NCI-H748 (cell line): ENCODE measurements around the gene ZKSCAN8.

Source experiments
- DNase-seq: peaks from one replicate; lab custom pipeline; 2025; ENCODE audit not compliant: unreplicated experiment; lab: John Stamatoyannopoulos, UW

The ZKSCAN8 gene

DNA sequence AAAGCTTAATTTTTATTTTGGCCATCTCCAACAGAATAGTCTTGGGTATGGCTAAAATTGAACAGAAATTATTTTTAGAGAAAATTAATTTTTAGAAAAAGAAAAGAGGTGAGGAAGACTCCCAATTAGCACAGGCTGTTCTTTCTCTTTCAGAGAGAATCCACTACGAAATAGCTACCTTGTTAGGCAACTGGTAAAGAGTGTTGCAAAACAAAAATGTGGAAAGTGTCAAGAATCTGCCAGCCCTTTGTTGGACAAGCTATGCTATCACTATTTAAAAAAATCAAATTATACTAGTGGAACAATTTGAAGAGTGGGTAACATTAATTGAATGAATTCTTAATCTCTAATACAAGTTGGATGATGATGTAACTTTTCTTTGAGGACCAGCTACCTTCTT lies 64.2 kb downstream of the ZKSCAN8 start:
- no peak for DNase-seq

DNA sequence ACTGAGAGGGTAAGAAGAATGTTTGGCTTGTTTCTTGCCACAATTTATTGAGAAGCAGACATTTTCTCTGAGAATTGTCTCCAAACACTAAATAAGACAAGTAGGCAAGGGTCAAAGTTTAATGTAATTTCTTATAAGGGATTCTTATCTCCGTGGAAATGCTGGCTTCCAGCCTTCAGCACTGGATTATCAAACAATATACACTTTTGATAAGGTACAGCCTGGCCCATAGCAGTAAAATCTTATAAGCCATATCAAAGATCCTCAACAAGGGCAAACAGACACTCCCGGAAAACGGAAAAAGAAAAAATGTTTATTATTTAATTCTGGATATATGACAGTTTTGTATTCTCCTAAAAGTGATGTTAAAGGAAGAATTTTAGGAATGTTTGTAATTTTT lies 64.8 kb downstream of the ZKSCAN8 start:
- DNase-seq = no peak

DNA sequence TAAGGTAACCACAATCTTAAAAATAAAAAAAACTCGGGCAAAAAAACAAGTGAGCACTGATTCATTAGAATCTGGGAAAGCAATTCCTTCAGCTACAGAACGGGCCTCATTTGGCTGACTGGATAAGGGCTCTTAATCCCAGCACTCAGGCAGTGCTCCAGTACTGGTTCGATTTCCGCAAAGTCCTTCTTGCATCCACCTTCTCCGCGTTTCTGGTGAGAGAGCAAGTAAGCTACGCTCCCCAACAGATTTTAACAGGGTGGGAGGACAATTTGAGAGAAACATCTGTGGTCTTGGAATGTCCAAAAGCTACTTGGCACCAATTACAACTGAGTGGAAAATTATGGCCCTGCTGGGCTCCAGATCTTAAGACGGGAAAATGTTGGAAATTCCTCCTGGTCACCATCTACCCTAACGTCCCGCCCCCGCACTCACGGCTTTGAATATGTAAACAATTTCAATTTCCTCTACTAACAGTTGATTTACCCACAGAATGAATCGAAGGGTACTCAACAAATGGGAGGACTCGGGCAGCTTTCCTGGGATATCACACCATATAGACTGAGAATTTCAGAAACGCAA lies 65.3 kb downstream of the ZKSCAN8 start:
- no peak for DNase-seq

DNA sequence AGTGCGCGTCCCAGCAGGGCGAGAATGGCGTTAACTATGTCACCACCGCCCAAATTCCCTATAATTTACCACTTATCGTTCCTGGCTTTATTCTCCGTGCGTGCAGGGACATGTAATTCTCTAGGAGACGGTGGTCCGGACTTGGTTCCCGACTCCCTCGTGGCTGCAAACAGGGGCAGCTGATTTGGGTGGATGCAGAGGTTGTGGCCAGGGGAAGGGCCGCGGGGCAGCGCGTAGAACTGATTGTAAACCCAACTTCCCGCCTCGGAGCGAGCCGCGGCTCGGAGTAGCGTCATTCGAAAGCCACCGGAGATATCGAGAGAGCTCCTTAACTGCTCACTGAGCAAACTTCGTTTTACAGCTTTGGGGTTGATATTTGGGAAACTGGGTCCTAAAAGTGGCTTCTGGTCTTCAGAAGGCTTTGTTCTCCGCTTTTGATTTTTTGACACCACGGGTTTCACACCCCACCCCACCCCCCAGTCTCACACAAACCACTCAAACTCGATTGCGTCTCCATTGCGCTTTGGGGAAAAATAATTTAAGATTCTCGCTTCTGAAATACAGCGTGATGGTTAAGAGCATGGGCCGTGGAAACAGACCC lies 65.9 kb downstream of the ZKSCAN8 start:
- DNase-seq = peak; percentile 62

DNA sequence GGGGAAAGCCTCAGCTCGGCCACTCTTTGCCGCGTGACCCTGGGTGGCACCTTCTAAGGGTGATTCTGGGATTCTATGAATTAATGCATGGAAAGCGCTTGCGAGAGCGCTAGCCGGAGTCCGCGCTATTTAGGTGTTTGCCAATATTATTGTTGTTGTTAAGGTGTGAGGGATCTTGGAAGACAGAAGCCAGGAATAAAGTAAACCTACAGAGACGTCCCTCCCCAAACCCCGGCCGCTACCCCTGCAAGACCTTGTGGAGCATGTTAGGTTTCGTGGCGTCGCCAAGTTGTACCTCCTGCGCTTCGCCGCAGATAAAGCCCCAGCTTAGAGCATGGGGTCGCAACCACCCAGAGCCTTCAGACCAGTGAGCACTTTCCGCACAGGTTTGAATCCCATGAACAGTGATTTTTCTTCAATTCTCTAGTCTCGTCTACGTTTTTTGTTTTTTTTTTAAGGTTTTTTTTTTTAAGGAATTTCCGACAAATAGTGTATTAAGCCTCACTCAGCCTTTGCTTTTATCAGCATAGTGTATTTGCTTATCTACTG lies 66.5 kb downstream of the ZKSCAN8 start:
- no peak for DNase-seq
